Gastroesophageal sphincter (tissue), 4 donors: ENCODE measurements around the gene ENPP4. TPM values are rescaled to one million over a fixed set of nuclear protein-coding genes. Genes with fewer than 3 reads are reported as not detected.

Source experiments
- ATAC-seq: fragments of 150-250 bp; one replicate; pipeline ENCODE4 v1.9.1; 2016; ENCODE audit warnings: mild to moderate bottlenecking, moderate library complexity
- H3K27ac ChIP-seq, 4 donors: fragments of 200-600 bp; sonication (generic) in 3 of 4; 1 replicate in 3 of 4; 2 replicates in 1 of 4; pipeline ENCODE4 v1.5.1; 2016 to 2019
- H3K27me3 ChIP-seq: fragments of 200-600 bp; sonication (generic); one replicate; pipeline ENCODE4 v1.5.1; 2019
- H3K36me3 ChIP-seq, 2 donors: fragments of 200-600 bp; sonication (generic); one replicate each; pipeline ENCODE4 v1.5.1; 2019; ENCODE audit warnings: control low read depth in 1 of 2
- H3K4me1 ChIP-seq, 3 donors: fragments of 200-600 bp; sonication (generic); 1 replicate in 2 of 3; 2 replicates in 1 of 3; pipeline ENCODE4 v1.5.1; 2016 to 2019; ENCODE audit warnings: control low read depth in 2 of 3
- H3K4me3 ChIP-seq, 2 donors: fragments of 200-600 bp; sonication (generic); one replicate each; pipeline ENCODE4 v1.5.1; 2019; ENCODE audit warnings: mild to moderate bottlenecking in 1 of 2, moderate library complexity in 1 of 2
- H3K9me3 ChIP-seq, 3 donors: fragments of 200-600 bp; sonication (generic); one replicate each; pipeline ENCODE4 v1.5.1; 2017 to 2019; ENCODE audit warnings: control low read depth in 2 of 3
- EP300 ChIP-seq: sonication (generic); formaldehyde crosslinking; IDR thresholded peaks from one replicate; pipeline ENCODE4 v1.6.1; 2017; ENCODE audit warnings: antibody characterized with exemption, mild to moderate bottlenecking
- POLR2A ChIP-seq, 2 donors: fragments of 450-650 bp; IDR thresholded peaks; one replicate each; pipeline ENCODE4 v1.6.1; 2017; ENCODE audit warnings: antibody characterized with exemption in 2 of 2, mild to moderate bottlenecking in 2 of 2, moderate library complexity in 1 of 2
- POLR2AphosphoS5 ChIP-seq: sonication (generic); formaldehyde crosslinking; IDR thresholded peaks from one replicate; pipeline ENCODE4 v1.6.1; 2017; ENCODE audit warnings: antibody characterized with exemption
- WGBS, 2 donors: methylation state at CpG; one replicate each; pipeline ENCODE4 v1.1.5; 2018; ENCODE audit warnings: low coverage in 1 of 2; 5-methylcytosine and 5-hydroxymethylcytosine counted together
- total RNA-seq, 4 donors: library from RNA; depleted of rRNA; stranded (reverse); fragments of >200 nt; gene quantifications; one replicate each; pipeline ENCODE4 v1.1.0, GENCODE V29; 2016
- TF ChIP-seq, protein P1 (sequence below), 4 experiments: fragments of 200-600 bp in 2 of 4; fragments of 450-650 bp in 2 of 4; sonication (generic) in 1 of 4; IDR thresholded peaks; one replicate each; pipeline ENCODE4 v1.5.1; 2017 to 2019; ENCODE audit warnings: antibody characterized with exemption in 4 of 4, mild to moderate bottlenecking in 2 of 4, moderate library complexity in 2 of 4

ENPP4 gene
- total RNA-seq, 4 donors from 2014 or later, result 20.4 to 43.4 (median 30.1) TPM

DNA sequence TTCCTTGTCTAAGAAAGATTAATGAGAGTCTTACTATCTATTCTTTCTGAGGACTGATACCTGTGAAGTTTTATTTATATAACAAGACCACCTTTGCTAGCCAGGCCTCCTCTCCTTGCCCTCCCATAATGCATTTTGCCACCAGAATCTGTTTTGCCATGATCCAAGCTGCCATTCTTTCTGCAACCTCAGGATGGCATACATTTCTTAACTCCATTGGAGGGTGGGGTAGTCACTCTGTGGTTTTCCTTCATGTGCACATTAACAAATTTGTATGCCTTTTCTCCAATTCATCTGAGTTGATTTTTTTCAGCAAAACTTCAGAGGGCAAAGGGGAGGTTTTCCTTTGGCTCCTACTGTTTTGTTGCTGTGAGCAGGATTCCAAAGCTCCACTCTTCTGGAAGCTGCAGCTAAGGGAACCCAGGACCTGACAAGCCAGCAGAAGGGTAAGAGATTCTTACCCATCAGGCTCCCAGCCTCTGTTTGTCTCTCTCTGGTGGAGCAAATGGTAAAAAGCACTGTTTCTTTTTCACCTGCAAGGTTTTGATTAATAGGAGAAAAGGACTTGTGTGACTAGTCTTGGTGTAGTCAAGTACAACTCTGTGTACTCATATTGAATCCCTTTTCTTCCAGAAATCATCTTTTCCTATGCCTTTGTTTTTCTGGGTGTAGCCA is 26.2 kb upstream of the ENPP4 start:
- no peaks in the 10 kb centered on the region for H3K27me3 ChIP-seq
- no peaks in the 10 kb centered on the region for H3K36me3 ChIP-seq
- H3K4me1 ChIP-seq, result no peaks in the 10 kb centered on the region
- TF ChIP-seq, protein P1, sequence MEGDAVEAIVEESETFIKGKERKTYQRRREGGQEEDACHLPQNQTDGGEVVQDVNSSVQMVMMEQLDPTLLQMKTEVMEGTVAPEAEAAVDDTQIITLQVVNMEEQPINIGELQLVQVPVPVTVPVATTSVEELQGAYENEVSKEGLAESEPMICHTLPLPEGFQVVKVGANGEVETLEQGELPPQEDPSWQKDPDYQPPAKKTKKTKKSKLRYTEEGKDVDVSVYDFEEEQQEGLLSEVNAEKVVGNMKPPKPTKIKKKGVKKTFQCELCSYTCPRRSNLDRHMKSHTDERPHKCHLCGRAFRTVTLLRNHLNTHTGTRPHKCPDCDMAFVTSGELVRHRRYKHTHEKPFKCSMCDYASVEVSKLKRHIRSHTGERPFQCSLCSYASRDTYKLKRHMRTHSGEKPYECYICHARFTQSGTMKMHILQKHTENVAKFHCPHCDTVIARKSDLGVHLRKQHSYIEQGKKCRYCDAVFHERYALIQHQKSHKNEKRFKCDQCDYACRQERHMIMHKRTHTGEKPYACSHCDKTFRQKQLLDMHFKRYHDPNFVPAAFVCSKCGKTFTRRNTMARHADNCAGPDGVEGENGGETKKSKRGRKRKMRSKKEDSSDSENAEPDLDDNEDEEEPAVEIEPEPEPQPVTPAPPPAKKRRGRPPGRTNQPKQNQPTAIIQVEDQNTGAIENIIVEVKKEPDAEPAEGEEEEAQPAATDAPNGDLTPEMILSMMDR (IDR thresholded peaks at IDR 0.05), result no peak
- TF ChIP-seq POLR2A (IDR thresholded peaks at IDR 0.05) (no peak), POLR2AphosphoS5 (no peak), EP300 (no peak)
- H3K27ac ChIP-seq, result no peak overlapping the region
- H3K4me3 ChIP-seq, result no peak overlapping the region
- H3K9me3 ChIP-seq, result peaks cover 0 to 3% (median 0%) of the 10 kb centered on the region in 3 donors
- ATAC-seq, result no peak

DNA sequence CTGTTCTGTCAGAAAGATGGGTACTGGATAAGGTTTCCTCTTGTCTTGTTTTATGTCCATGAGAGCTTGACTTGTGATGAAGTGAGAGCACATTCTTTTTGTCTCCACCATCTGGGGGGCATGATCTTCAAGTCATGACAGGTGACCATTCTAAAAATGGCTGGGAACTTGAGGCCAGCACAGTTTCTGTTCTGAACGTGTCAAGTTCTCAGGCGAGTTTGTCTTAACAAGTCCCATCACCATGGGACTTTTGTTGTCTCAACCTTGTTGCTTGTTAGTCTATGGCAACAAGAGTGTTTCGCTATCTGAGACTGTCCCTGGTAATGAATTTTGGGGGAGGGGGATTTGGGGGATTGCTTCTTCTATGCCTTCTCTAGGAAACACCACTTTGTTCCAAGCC is 25.6 kb upstream of the ENPP4 start:
- no peak for ATAC-seq
- no peak overlapping the region for H3K4me3 ChIP-seq
- H3K4me1 ChIP-seq, result no peaks in the 10 kb centered on the region
- no peaks in the 10 kb centered on the region for H3K27me3 ChIP-seq
- peaks cover 0 to 3% (median 0%) of the 10 kb centered on the region in 3 donors for H3K9me3 ChIP-seq
- no peak overlapping the region for H3K27ac ChIP-seq
- WGBS, 2 donors, result 67 to 83% methylated on average over 2 to 3 of the region's 3 CpGs
- no peaks in the 10 kb centered on the region for H3K36me3 ChIP-seq
- TF ChIP-seq POLR2A (IDR thresholded peaks at IDR 0.05) (no peak), POLR2AphosphoS5 (no peak), EP300 (no peak)
- TF ChIP-seq, protein P1 (IDR thresholded peaks at IDR 0.05), result no peak

DNA sequence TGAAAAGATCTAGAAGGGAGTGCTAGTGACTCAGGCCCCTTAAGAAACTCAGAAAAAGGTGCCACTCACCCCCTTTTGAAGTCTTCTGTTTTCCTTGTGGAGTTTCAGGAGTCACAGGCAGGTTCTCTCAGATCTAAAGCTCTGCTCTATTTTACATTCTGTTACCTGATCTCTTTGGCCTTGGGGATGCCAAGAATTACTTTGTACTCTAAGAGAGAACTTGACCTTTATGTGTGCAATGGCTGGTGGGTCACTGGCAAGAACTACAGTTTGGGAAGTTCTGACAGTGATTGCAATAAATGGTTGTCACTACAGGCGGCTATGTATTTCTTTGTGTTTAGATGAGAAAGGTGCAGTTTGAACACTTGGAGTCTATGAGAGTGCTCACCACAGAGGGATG is 24.2 kb upstream of the ENPP4 start:
- H3K9me3 ChIP-seq, result peaks cover 0 to 3% (median 0%) of the 10 kb centered on the region in 3 donors
- H3K27me3 ChIP-seq, result no peaks in the 10 kb centered on the region
- 0 to 43% methylated on average over 1 of the region's 1 CpG for WGBS, 2 donors
- H3K27ac ChIP-seq, result no peak overlapping the region
- H3K4me1 ChIP-seq, result no peaks in the 10 kb centered on the region
- H3K36me3 ChIP-seq, result no peaks in the 10 kb centered on the region
- TF ChIP-seq, protein P1 (IDR thresholded peaks at IDR 0.05), result no peak
- TF ChIP-seq POLR2AphosphoS5, result no peak
- TF ChIP-seq POLR2A (IDR thresholded peaks at IDR 0.05), result no peak
- TF ChIP-seq EP300, result no peak
- no peak for ATAC-seq
- no peak overlapping the region for H3K4me3 ChIP-seq

DNA sequence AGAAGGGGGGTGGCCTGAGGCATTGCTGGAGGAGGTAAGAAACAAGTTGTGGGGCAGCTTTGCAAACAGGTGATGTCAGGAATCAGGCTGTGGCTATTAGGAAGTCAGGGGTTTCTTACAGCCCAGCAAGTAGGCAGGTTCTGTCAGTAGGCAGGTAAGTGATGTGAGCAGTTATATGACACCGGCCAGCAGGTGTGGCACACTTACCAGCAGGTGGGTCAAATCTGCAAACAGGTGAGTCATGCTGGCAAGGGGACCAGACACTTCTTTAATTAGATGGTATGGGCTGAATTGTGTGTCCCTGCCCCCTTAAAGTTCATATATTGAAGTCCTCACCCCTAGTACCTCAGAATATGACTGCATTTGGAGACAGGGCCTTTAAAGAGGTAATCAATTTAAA is 16.4 kb upstream of the ENPP4 start:
- 100% methylated on average over 1 of the region's 1 CpG for WGBS, 2 donors
- ATAC-seq, result no peak
- TF ChIP-seq, protein P1 (IDR thresholded peaks at IDR 0.05), result no peak
- TF ChIP-seq POLR2AphosphoS5 (no peak), EP300 (no peak), POLR2A (IDR thresholded peaks at IDR 0.05) (no peak)

DNA sequence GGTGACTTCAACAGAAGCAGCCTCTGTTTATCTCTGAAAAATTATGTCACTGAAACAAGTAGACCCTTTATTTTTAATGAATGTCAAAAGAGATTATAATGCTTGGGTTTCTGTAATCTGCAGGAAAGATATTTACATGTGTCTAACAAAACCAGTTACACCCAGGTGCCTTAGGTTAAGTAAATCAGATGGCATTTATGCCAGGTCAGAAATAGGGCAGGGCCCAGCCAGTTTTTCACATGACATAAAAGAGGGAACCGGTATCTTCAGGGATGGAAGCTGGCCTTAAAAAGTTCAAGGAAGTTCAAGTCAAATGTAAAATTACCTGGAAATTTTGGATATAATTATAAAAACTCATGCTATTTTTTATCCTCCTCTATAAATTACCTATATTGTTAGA is 14.2 kb upstream of the ENPP4 start:
- Histone ChIP-seq H3K27me3 (no peaks in the 10 kb centered on the region), H3K4me3 (no peak overlapping the region), H3K9me3 (no peaks in the 10 kb centered on the region), H3K36me3 (no peaks in the 10 kb centered on the region), H3K27ac (no peak overlapping the region), H3K4me1 (no peaks in the 10 kb centered on the region)
- WGBS, 2 donors, result 78 to 100% methylated on average over 1 of the region's 1 CpG
- no peak for ATAC-seq
- TF ChIP-seq EP300 (no peak), POLR2A (IDR thresholded peaks at IDR 0.05) (no peak), POLR2AphosphoS5 (no peak)
- TF ChIP-seq, protein P1 (IDR thresholded peaks at IDR 0.05), result no peak

More for the DNA sequence above, 16.4 kb upstream of the ENPP4 start:
- H3K9me3 ChIP-seq, result no peaks in the 10 kb centered on the region
- no peak overlapping the region for H3K27ac ChIP-seq
- no peaks in the 10 kb centered on the region for H3K36me3 ChIP-seq
- no peaks in the 10 kb centered on the region for H3K27me3 ChIP-seq
- no peak overlapping the region for H3K4me3 ChIP-seq
- no peaks in the 10 kb centered on the region for H3K4me1 ChIP-seq
